Fibroblast of skin of back (primary cell): ENCODE results near the gene RIC3. TPM values are rescaled to one million over a fixed set of nuclear protein-coding genes. Genes with fewer than 3 reads are reported as not detected.

Experiments
- DNase-seq: peaks from one replicate; pipeline ENCODE4 v3.0.0-alpha.2; 2013
- polyA plus RNA-seq, 2 experiments: library from polyadenylated mRNA; unstranded; fragments of 120-200 nt; gene quantifications; one replicate each; pipeline ENCODE4 v1.2.1, GENCODE V29; 2013; ENCODE audit not compliant: insufficient read length in 2 of 2

The RIC3 gene, protein sequence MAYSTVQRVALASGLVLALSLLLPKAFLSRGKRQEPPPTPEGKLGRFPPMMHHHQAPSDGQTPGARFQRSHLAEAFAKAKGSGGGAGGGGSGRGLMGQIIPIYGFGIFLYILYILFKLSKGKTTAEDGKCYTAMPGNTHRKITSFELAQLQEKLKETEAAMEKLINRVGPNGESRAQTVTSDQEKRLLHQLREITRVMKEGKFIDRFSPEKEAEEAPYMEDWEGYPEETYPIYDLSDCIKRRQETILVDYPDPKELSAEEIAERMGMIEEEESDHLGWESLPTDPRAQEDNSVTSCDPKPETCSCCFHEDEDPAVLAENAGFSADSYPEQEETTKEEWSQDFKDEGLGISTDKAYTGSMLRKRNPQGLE
- polyA plus RNA-seq (2013, experiment 1 of 2; ENCODE audit: insufficient read length) = 0.10 TPM
- polyA plus RNA-seq (2013, experiment 2 of 2; ENCODE audit: insufficient read length) = not detected

DNA sequence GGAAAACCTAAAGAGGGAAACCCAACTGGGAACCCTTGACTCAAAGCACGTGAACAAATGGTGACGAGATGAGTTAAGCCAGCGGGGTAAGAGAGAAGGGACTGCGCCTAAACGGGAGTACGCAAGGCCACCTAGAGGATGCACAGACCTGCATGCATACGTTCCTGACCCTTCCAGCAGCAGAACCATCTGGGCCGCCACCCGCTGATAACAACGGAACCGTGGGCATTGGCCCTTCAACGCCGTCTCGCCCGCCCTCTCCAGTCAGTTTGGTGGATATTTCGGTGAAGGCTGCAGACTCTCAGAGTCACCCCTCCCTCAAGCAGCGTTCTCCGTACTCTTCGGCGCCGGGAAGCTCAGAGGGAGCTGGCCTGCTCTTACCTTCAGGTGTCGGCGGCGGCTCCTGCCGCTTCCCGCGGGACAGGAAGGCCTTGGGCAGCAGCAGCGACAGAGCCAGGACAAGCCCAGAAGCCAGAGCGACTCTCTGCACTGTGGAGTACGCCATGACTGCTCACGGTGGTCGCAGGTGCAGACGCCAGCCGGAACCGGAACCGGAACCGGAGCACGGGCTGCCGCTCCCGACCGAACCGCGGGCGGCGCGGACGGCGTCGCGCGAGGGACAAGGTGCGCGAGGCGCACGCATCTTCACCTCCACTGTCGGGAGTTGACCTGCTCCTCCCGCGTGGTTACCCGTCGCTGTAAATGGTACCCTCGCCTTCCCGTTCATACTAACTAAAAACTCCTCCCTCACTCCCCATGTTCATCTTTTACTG is at the start of gene RIC3:
Gene RIC3, minus strand, starts transcription at position 541 of the 773 bp plus-strand sequence. Its CDS starts 36 bp downstream, at position 505.
- no peak for DNase-seq

DNA sequence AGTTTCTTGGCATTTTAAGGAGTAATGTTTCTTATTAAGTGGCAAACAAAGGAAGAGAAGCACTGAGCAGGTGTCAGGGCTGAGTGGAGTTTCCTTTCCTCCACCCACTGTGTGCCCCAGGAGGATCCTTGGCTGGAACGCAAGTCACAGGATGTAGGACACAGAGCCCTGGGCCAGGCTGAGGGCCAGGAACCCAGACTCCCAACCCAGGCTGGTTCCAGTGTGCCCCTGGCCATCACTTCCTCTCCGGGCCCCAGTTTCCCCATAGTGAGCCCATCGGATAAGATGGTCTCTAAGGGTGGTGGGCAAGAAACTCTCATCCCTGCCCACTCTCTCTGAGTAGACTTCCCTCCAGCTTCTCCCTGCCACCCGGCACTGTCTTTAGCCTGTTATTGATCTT is 49.6 kb upstream of the RIC3 start:
- no peak for DNase-seq

DNA sequence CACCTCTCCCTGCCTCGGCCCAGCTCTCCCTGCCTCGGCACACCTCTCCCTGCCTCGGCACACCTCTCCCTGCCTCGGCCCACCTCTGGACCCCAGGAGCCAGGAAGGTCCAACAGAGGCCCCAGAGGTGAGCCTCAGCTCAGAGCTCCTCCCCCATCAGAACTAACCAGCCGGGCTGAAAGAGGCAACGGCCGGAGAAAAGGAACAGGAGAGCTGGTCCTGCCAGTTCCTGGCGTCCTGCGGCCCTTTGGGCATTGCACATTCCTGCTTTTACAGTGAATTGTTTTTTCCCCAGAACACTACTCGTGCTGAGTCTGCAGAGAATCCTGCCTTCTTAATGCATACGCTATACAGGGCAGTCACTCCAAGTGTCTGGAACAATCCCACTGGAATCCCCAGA is 49.1 kb upstream of the RIC3 start:
- no peak for DNase-seq

DNA sequence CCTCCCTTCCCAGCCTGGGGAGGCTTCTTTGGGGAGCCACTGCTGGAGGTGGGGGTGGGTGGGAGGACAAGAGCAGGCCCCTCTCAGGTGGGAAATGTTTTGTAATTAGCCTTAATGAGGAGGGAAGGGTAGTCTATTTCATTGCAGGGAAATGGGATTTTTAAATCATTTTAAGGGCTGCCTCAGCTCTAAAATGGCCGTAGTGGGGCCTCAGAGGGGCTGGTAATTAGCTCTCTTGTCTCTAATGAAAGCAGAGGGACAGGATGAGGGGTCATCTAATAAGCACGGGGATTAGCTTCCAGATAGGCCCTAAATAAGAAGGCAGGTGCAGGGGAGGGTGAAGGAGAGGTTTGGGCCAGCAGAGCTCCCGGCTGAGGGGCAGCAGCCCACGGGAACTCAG is 48.3 kb upstream of the RIC3 start:
- no peak for DNase-seq

DNA sequence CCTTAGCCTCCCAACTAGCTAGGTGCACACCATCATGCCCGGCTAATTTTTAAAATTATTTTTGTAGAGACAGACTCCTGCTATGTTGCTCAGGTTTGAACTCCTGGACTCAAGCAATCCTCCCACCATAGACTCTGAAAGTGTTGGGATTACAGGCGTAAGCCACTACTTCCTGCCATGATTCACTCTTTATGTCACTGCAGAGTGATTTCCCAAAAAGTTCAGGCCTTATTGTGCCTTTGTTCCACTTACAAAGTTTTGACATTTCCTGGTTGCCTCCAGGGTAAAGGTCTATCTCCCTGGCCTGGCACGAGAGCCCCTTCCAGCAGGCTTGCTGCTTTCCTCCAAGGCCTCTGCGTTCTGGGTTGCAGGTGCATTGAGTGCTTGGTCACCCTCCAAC is 44.6 kb upstream of the RIC3 start:
- DNase-seq = no peak

DNA sequence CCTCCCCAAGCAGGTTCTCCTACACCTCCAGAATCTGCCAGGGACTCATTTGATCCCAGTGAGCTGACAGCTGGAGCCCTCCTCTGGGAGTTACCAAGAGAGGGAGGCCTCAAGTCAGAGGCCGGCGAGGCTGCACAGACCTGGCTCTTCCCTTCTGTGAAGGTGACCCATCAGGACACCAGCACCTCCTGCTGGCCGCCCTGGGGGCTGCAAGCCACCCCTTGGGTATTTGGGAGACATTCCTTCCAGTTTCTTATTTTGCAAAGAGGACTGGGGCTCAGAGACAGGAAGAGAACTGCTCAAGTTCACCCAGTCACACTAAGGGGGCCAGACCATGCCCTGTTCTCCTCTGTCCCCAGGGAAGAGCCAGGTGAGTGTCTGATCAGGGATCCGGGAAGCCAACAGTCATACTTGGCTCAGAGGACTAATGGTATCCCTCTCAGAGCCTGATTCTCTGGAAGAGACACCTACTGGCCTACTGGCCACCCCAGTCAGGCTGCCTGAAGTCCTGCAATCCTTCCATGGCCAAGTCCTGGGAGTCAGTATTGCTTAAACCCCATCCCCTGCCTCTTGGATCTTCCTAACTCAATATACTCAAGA is 40.5 kb upstream of the RIC3 start:
- no peak for DNase-seq

DNA sequence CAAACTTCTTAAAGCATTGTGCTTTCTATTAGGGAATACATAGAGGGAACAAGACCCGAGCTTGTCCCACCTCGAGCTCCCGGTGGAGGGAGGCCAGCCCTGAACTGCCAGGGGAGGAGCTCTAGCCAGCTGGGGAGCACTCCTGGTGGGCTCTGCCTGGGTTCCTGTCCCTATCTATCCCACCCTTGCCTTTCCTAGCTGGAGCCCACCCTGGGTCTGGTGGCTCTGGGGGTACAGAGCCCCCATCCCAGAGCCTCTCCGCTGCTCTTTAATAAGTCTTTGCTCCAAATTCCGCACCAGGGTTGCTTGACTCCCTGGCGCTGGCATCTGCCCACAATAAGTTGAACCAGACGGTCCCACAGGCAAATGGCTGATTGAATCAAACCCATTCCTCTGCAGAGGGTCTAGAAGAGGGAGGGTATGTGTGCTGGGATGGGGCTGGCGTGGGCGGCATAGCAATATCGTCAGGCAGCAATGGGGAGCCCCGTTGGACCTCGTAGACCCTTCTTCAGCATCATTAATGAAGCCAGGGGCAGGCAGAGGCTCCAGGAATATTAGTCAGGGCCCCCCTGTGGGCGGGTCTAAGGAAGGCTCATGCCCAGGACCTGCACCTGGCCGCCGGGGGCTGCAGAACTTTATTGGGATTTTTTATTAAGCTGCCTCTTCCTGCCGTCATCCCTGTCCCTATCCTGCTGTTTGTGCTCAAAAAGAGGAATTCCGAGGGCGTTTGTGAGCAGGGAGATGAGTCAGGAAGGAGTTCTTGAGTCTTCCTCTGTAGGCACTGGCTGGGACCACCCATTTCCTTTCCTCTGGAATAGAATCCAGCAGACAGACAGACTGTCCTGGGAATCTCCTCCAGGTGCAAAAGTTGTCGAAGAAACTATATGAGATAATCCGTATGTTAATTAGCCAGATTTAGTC is 38.5 kb upstream of the RIC3 start:
- peak; percentile 58 for DNase-seq

DNA sequence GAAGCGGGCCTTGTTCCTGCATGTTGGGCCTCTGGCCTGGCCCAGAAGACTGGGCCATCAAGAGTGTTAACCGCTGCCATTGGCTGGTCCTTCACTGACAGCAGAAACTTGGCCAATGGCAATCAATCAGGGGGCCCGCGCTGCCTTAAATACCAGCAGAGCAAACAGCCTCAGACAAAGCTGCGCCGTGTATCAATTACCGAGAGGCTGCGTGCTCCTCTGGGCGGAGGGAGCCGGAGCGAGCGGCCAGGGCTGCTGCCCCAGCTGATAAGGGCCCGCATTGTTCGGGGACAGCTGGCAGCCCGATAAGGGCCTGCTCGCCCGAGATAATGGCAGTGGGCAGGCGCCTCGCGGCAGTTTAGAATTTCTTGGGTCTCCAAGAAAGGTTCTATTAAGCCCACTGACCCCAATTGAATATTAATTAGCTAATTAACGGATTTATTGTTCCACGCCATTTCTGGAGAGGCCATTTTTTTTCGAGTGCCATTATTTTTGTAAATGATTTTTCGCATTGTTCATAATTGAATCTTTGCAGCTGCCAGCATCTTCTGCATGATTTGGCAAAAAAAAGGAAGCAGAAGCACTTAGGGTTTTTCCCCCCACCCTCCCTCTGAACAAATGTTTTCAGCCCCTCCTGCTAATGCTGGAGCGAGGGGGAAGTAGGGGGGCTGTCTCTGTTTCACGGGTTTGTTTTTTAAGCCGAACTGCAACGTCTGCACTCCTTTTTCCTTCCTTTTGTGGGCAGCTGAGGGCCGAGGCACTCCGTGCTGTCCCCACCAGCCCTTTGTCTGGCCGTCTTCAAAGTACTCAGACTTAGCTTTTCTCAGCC is 37.6 kb upstream of the RIC3 start:
- no peak for DNase-seq

DNA sequence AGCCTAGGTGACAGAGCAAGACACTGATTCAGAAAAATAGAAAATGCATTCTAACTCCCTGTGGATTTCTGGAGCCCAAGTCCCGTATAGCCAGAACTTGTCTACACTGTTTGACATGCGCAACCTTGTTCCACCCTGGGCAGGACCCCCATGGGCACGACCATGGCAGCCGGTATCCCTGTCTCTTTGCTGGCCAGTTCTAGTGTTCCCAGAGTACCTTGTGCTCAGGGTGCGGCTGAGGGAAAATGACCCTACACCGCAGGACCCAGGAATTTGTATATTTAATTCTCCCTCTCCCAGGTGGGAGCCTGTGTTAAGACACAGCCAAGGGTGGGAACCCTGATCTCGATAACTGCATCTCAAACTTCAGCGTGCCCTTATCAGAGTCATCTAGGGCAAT is 36.7 kb upstream of the RIC3 start:
- no peak for DNase-seq

DNA sequence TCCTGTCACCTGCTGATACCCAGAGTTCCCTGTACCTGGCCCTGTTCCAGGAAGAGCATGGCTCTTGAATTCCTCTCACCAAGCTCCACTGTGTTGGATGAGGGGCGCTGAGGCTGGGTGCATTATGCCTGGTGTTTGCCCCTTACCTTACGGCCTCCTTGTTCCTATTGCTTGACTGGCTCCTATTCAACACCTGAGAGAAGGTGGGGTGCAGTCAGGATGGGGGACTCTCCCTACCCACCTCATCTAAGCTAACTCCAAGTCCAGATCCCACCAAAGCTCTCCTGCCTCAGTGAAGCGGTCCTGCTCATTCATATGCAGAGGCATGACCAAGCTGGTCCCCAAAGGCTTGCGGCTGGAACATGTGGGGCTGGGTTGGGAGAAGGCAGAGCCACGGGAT is 35.8 kb upstream of the RIC3 start:
- DNase-seq = no peak

DNA sequence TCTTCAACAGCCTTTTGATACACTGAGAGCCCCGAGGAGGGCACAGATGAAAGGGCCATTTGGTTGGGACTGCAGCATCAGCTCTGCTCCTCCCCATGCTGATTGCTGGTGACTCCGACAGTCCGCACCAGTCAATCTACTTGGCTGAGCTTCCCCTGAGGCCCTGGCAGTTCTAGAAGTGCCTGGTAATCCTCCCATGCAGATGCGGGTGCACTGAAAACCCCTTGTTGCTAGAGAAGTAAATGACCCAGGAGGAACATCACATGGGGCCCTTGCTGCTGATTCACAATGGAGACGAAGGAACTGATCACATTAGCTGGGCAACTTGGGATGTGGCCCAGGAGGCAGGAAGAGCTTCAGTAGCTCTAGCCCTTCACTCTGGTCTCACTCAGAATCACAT is 35.2 kb upstream of the RIC3 start:
- DNase-seq = no peak

DNA sequence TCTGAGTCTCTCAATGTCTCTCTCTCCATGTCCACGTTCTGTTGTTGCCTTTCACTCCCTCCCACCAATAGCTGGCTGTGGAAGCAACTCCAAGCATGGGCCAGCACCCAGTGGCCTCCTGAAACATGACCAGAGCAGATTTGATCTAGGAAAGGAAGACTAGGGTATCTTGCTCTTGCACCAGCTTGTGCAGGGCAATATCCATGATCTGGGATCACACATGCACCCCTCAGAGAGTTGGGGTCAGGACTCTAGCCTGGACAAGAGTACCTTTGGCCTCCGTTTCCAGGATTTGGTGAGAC is 34.5 kb upstream of the RIC3 start:
- DNase-seq = no peak

DNA sequence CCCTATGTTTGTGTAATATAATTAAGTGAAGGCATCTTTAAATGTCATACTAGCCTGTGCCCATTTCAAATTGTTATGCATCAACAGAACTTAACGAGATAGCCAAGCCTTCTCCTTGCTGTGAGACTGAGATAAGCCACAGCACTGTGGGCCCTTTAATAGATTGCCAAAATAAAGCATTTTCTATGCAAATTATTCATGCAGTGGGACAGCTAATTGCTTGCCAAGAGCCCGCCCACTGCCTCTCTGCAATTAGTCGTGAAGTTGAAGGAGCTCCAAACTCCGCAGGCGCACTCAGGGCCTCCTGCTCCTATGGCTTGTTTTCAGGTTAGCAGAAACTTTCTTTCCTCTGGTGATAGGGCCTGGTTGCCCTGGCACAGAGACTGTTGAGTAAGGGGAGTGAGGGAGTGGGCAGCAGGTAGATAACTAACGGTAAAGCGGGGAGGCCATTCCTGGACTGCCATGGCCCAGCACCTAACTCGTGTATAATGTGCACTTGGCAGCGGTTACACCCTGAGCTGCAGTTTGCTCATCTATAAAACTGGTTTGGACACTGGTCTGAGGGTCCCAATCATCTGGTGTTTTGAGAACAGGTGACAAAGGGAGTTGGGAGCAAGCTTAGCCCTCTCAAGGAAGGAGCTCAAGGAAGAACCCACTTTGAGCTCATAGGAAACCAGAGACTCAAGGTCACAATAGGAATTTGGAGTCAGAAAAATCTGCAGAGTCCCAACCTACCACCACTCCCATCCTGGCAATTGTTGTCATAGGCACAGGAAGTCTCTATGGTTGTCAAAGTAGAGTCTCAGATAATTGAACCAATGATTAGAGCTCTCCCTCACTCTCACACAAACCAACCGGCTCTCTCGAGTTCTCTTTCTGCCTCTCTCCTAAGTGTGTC is 33.9 kb upstream of the RIC3 start:
- no peak for DNase-seq

DNA sequence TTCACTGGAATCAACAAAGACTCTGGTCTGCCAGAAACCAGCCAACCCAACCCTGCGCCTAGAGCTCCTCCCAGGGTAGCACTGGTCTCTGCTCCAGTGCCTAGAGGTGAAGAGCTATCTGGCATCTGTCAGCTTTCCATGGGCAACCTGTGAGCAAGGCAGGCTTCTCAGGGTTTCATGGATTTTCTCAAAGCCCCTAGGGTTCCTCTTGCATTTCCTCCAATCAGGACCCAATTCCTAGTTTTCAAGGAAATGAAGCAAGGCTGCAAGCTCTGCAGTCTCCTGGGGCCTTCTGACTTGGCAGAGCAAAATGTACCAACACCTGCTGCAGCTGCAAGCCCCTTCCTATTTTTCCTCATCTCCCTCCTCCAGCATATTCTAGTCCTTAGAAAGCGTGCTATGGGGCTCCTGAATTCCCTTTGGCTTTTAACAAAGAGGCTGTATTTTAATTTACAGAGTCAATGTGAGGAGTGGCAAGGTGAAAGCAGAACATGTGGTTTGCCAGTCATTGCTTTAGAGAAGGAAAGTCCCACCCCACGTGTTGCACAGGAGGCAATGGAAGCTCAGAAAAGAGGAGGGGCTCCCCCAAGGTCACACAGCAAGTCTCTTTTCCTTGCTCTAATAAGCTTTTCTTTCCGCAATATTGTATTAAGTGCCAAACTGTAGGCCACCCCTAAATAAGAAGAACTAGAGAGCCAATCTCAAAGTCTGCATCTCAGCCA is 33.0 kb upstream of the RIC3 start:
- no peak for DNase-seq

DNA sequence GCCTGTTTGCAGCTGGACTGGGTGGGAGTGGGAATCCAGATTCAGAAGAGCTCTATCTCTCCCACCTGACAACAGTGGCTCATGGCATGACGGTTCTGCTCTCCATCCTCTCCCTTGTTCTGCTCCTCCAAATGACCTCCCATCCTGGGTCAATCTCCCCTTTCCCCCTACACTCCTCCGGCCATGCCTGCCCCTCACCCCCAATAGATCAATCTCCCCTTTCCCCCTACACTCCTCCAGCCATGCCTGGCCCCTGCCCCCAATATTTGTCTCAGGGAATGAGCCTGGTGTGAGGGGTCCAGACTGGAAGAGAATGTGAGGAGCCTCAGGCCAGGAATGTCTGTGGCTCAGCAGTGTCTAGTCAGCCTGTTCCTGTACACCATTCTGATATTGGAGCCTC is 30.9 kb upstream of the RIC3 start:
- no peak for DNase-seq

DNA sequence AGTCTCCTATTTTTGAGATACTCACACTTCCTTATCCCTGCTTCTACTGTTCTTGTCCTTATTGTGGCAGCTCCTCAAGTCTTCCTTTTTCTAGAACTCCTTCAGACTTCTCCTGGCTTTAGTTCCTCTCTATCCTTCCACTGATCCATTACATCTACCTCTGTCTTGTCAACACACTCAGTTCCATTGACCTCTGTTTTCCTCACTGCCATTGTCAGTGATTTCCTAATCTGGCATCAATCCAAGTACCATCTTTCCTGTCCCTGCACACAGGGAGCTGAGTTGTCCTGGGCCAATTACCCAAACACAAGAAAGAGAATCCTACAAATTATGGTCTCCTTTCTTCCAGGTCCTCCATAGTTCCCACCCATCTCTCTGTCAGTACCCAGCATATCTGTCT is 27.9 kb upstream of the RIC3 start:
- no peak for DNase-seq

DNA sequence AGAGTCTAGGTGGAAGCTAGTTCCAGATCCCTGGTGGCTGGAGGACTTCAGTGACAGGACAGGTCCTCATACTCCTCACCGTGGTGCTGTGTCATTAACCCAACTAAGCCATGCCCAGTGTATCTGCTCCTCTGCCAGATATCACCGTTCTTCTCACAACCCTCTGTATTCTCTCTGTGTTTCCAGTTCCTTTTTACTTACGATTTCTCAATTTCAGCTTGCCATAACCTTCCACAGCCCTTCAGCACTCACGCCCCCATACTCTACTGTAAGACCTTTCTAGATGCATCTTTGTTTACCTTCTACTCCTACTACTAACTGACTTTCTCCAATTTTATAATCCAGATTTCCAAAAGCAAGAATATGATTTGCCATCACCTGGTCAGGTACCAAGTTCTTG is 26.1 kb upstream of the RIC3 start:
- DNase-seq = no peak

DNA sequence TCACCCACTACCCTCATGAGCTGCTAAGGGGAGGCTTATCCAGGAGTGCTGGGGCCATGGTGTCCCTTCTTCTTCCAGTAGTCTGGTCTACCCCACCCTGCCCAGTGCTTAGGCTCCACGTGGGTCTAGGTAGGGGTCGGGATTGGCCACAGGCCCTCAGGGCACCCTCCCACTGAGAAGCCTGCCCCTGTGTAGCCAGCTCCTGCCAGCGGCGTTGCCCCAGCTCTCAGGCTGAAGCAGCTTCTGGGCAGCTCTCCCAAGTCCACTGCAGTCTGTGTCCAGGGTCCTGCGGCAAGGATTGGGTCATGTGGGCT is 24.0 kb upstream of the RIC3 start:
- DNase-seq = no peak

DNA sequence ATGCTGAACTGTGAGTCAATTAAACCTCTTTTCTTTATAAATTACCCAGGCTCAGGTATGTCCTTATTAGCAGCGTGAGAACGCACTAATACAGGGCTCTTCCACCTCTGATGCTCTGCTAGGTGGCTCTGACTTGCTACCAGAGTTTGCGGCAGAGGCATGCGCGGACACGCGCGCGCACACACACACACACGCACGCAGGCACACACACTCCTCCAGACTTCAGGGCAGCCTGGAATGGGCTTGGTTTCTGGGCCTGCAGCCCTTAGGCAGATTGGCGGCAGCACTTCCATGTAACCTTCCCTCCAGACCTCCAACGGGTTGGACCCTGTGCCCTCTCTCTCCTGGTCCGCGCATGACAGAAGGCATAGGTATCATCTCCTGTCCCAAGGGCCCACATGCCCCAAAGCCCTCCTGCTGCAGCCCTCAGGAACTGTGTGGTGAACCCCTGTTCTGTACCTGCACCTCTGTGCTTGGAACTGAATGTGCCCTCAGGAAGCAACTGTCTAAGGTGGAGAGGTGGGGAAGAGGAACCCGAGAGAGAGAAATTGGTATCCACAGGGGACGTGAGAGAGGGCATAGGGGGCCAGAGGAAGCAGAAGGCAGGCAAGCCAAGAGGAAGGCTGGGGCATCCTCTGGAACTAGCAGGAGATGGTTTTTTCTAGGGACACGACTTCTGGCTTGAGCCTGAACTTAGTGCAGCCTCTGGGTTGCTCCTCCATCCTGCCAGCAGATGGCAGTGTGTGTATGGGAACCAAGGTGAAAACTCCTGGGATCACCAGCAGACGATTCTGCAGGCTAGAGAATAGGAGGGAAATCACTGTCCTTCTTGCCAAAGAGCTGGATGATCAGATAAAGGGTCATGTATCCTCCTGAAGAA is 23.4 kb upstream of the RIC3 start:
- peak; percentile 61 for DNase-seq
